ENCODE data around the gene ART4.

The ART4 gene, protein sequence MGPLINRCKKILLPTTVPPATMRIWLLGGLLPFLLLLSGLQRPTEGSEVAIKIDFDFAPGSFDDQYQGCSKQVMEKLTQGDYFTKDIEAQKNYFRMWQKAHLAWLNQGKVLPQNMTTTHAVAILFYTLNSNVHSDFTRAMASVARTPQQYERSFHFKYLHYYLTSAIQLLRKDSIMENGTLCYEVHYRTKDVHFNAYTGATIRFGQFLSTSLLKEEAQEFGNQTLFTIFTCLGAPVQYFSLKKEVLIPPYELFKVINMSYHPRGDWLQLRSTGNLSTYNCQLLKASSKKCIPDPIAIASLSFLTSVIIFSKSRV

DNA sequence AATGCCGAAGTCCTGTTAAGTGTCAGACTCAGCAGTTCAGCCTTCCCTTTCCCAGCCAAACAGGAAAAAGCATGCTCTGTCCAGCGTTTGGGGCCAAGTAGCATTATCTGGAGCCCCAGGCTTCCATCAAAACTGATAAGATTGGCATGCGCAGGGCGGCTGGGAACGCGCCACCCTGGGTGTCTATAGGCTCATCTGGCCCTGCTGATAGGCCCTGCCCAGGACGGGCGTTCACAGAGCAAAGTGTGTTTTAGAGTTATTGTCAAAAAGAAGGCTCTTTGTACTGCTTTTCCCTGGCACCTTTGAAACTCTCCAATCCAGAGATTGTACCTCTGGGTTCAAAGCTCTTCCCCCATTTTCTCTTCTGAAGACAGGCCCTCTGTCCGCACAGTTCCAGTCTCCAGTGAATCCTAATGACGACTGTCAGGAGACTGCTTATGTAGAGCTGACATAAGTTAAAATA, at the start of gene ART4:
ART4 (minus strand) TSS at position 102 of the 463 bp plus-strand sequence. CDS start 413 bp downstream, outside the sequence.
- Histone ChIP-seq H3K4me3 (ENCODE audit: low read depth, low read length) (no peak within 1 kb of the TSS), H3K4me1 (ENCODE audit: control insufficient read depth, insufficient read depth, low read length) (no peaks in the 10 kb centered on the region), H3K36me3 (ENCODE audit: control insufficient read depth in 2 of 2, insufficient read depth in 1 of 2, low read length in 2 of 2) (no peaks in the 10 kb centered on the region), H3K9me3 (ENCODE audit: control insufficient read depth, insufficient read depth, low read depth, low read length) (no peaks in the 10 kb centered on the region), H3K27ac (ENCODE audit: extremely low read depth, low read depth, low read length) (no peak within 1 kb of the TSS)
- CTCF ChIA-PET = interaction anchor here (1.5 to 6.8 kb wide), 3 partner anchors 73 to 378 kb away, joined by 6 to 86 read pairs (median 8); partner anchors contain the start of gene RERG
- POLR2A ChIA-PET = no interaction called here
- TF ChIP-seq ZSCAN30 (tag by site-specific recombination; IDR thresholded peaks at IDR 0.05) (no peak), ZNF521 (tag by site-specific recombination; IDR thresholded peaks at IDR 0.05) (no peak), ZEB2 (tag by site-specific recombination; IDR thresholded peaks at IDR 0.05) (no peak), ZNF473 (tag by site-specific recombination; IDR thresholded peaks at IDR 0.05) (no peak), KLF9 (tag by site-specific recombination; IDR thresholded peaks at IDR 0.05; ENCODE audit: low read depth) (no peak)
- TF ChIP-seq, protein P1, sequence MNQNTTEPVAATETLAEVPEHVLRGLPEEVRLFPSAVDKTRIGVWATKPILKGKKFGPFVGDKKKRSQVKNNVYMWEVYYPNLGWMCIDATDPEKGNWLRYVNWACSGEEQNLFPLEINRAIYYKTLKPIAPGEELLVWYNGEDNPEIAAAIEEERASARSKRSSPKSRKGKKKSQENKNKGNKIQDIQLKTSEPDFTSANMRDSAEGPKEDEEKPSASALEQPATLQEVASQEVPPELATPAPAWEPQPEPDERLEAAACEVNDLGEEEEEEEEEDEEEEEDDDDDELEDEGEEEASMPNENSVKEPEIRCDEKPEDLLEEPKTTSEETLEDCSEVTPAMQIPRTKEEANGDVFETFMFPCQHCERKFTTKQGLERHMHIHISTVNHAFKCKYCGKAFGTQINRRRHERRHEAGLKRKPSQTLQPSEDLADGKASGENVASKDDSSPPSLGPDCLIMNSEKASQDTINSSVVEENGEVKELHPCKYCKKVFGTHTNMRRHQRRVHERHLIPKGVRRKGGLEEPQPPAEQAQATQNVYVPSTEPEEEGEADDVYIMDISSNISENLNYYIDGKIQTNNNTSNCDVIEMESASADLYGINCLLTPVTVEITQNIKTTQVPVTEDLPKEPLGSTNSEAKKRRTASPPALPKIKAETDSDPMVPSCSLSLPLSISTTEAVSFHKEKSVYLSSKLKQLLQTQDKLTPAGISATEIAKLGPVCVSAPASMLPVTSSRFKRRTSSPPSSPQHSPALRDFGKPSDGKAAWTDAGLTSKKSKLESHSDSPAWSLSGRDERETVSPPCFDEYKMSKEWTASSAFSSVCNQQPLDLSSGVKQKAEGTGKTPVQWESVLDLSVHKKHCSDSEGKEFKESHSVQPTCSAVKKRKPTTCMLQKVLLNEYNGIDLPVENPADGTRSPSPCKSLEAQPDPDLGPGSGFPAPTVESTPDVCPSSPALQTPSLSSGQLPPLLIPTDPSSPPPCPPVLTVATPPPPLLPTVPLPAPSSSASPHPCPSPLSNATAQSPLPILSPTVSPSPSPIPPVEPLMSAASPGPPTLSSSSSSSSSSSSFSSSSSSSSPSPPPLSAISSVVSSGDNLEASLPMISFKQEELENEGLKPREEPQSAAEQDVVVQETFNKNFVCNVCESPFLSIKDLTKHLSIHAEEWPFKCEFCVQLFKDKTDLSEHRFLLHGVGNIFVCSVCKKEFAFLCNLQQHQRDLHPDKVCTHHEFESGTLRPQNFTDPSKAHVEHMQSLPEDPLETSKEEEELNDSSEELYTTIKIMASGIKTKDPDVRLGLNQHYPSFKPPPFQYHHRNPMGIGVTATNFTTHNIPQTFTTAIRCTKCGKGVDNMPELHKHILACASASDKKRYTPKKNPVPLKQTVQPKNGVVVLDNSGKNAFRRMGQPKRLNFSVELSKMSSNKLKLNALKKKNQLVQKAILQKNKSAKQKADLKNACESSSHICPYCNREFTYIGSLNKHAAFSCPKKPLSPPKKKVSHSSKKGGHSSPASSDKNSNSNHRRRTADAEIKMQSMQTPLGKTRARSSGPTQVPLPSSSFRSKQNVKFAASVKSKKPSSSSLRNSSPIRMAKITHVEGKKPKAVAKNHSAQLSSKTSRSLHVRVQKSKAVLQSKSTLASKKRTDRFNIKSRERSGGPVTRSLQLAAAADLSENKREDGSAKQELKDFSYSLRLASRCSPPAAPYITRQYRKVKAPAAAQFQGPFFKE (tag by site-specific recombination; IDR thresholded peaks at IDR 0.05; ENCODE audit: borderline replicate concordance) = no peak
- TF ChIP-seq, protein P2, sequence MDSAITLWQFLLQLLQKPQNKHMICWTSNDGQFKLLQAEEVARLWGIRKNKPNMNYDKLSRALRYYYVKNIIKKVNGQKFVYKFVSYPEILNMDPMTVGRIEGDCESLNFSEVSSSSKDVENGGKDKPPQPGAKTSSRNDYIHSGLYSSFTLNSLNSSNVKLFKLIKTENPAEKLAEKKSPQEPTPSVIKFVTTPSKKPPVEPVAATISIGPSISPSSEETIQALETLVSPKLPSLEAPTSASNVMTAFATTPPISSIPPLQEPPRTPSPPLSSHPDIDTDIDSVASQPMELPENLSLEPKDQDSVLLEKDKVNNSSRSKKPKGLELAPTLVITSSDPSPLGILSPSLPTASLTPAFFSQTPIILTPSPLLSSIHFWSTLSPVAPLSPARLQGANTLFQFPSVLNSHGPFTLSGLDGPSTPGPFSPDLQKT (IDR thresholded peaks at IDR 0.05; ENCODE audit: borderline replicate concordance, low read depth, low read length) = no peak

DNA sequence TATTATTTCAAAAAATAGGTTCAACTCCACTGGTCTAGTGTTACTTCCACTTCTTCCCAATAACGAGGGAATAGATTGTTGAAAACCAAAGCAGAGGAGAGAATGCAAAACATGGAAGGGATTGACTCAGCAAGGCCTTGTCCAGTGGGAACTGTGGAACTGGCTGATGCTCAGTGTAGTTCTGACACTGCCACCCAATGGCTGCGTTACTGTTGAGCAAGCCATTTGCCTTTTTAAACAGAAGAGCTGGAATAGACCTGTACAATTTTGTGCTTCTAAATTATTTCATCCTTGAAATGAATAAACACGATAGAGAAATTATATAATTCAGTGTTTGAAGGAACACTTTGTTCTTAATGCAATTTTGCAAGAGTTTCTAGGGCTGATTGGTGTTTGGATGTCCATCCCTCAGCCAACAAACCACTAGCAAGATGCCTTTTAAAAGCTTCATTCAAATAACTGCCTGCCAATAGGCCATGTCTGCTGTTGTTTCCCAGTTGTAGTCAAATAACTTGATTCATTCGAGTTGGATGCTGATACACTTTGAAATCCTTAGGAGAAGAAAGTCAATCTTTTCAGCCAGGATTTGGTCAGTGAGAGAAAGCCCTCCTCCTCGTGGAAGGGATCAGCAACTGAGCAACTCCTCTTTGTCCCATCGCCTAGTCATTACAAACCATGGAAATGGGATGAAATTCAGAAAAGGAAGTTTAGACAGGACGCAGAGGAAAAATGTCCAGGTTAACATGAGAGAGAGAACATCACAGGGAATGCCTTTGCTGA, 49.6 kb upstream of the ART4 start:
- TF ChIP-seq BCL11B (tag by site-specific recombination; IDR thresholded peaks at IDR 0.05; ENCODE audit: low read depth) (no peak), ZNF510 (tag by site-specific recombination; IDR thresholded peaks at IDR 0.05; ENCODE audit: insufficient replicate concordance) (no peak), ZNF623 (tag by site-specific recombination; IDR thresholded peaks at IDR 0.05) (no peak), ZNF664 (tag by site-specific recombination; IDR thresholded peaks at IDR 0.05) (no peak), ZNF184 (tag by site-specific recombination; IDR thresholded peaks at IDR 0.05) (no peak)
- TF ChIP-seq, protein P3, sequence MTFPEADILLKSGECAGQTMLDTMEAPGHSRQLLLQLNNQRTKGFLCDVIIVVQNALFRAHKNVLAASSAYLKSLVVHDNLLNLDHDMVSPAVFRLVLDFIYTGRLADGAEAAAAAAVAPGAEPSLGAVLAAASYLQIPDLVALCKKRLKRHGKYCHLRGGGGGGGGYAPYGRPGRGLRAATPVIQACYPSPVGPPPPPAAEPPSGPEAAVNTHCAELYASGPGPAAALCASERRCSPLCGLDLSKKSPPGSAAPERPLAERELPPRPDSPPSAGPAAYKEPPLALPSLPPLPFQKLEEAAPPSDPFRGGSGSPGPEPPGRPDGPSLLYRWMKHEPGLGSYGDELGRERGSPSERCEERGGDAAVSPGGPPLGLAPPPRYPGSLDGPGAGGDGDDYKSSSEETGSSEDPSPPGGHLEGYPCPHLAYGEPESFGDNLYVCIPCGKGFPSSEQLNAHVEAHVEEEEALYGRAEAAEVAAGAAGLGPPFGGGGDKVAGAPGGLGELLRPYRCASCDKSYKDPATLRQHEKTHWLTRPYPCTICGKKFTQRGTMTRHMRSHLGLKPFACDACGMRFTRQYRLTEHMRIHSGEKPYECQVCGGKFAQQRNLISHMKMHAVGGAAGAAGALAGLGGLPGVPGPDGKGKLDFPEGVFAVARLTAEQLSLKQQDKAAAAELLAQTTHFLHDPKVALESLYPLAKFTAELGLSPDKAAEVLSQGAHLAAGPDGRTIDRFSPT (tag by site-specific recombination; IDR thresholded peaks at IDR 0.05) = no peak
- Histone ChIP-seq H3K4me1 (ENCODE audit: control insufficient read depth, insufficient read depth, low read length) (no peaks in the 10 kb centered on the region), H3K4me3 (ENCODE audit: low read depth, low read length) (no peak overlapping the region), H3K36me3 (ENCODE audit: control insufficient read depth in 2 of 2, insufficient read depth in 1 of 2, low read length in 2 of 2) (no peaks in the 10 kb centered on the region), H3K27ac (ENCODE audit: extremely low read depth, low read depth, low read length) (no peak overlapping the region), H3K9me3 (ENCODE audit: control insufficient read depth, insufficient read depth, low read depth, low read length) (no peaks in the 10 kb centered on the region)
- POLR2A ChIA-PET = no interaction called here
- CTCF ChIA-PET = interaction anchor here (0.7 to 1.9 kb wide), 4 partner anchors 10 to 727 kb away, joined by 3 to 5 read pairs (median 4); no protein-coding TSS in a partner anchor
